Measurements from ENCODE around the gene VTI1A.

DNA sequence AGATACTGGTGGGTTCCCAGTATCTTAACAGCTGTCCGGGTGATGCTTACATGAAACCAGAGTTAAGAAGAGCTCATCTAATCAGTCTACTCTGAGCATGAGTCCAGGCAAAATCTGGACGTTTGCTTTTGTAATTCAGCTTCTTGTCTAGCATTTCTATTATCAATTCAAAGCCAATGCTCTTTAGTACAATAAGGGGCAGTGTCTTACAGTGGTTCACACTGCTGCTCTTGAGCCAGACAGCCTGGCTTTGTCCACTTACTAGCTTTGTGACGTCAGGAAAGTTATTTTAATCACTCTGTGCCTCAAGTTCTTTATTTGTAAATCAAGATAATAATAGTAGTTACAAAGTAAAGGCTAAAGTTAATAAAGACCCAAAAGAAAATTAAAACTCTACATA, 275.7 kb downstream of the VTI1A start:
- TF ChIP-seq CTCF (IDR thresholded peaks at IDR 0.05; ENCODE audit: poor library complexity) = no peak
- no peak for TF ChIP-seq EZH2 (IDR thresholded peaks at IDR 0.05; ENCODE audit: borderline replicate concordance)
- no peak for TF ChIP-seq EZH2phosphoT487 (IDR thresholded peaks at IDR 0.05; ENCODE audit: low read depth, severe bottlenecking, unreplicated experiment)
